Bronchial epithelial cell (primary cell): Measurements from ENCODE around the gene DGCR6L. TPM values are rescaled to one million over a fixed set of nuclear protein-coding genes. Genes with fewer than 3 reads are reported as not detected.
"Not testable (repeated sequence)": the region's sequence is repeated elsewhere in the genome, so short reads cannot be mapped to it uniquely, and the experiment has no call there.

Experiments
- DNase-seq: peaks from one replicate; pipeline ENCODE4 v3.0.0-alpha.2; 2010; ENCODE audit warnings: low read depth
- FAIRE-seq: peaks from 2 replicates; lab custom pipeline; 2011; peaks lifted over from hg19 to GRCh38; lab: Jason Lieb, UNC
- H3K27me3 ChIP-seq: 2 replicates; pipeline ENCODE4 v1.5.1; 2011; ENCODE audit warnings: low read length; ENCODE audit not compliant: control insufficient read depth, insufficient read depth
- H3K36me3 ChIP-seq: 2 replicates; pipeline ENCODE4 v1.5.1; 2011; ENCODE audit warnings: low read length; ENCODE audit not compliant: control insufficient read depth, insufficient read depth
- H3K4me3 ChIP-seq: 2 replicates; pipeline ENCODE4 v1.5.1; 2011; ENCODE audit warnings: mild to moderate bottlenecking, low read depth, low read length, control low read depth
- CTCF ChIP-seq: IDR thresholded peaks from 2 replicates; pipeline ENCODE4 v1.5.1; 2011; ENCODE audit warnings: mild to moderate bottlenecking, moderate library complexity, low read length, control low read depth, inconsistent platforms; ENCODE audit not compliant: insufficient read depth, severe bottlenecking
- total RNA-seq: library from RNA; depleted of rRNA; stranded (reverse); fragments of >200 nt; gene quantifications from 2 replicates; pipeline ENCODE4 v1.2.1, GENCODE V29; 2014

Gene DGCR6L
- total RNA-seq, 1 donor from 2014 or later = 27.4 TPM

GRCh38 chr22:20307448-20308447 is 12.1 kb downstream of the DGCR6L start:
- not testable (repeated sequence) for H3K36me3 ChIP-seq, DNase-seq, H3K27me3 ChIP-seq, H3K4me3 ChIP-seq
- FAIRE-seq = peak; percentile 99

DNA sequence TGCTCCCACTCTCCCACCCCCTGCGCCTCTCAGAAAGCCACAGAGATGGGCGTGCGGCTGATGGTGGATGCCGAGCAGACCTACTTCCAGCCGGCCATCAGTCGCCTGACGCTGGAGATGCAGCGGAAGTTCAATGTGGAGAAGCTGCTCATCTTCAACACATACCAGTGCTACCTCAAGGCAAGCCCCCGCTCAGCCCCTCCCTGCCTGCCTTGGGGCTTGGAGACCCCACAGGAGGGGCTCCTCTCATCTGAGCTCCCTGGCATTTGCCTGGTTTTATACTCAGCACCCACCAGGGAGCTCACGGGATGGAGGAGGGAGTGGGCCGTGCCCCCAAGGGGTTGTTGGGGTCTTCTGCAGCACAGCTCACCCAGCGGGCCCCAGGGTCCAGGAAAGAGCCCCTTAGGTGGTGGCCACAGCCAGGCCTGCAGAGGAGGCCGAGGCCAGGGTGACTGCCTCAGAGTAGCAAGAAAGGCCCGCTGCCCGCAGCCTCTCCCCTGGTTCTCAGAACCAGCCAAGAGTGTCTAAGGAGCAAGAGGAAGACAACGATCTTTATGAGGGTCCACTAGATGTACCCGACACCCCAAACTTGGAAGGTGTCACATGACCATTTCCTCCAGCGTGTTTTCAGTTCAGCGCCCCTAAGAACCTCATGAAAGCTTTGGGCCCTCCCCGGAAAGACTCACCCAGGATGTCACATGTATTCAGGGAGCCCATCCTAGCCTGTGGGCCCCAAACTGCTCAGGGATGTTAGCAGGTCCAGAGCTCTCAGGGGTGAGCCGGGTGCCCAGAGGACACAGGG is 13.0 kb downstream of the DGCR6L start:
- DNase-seq, H3K36me3 ChIP-seq, H3K4me3 ChIP-seq, H3K27me3 ChIP-seq: not testable (repeated sequence)
- FAIRE-seq = peak; percentile 91

- no peak for DNase-seq
- H3K36me3 ChIP-seq = no peaks in the 10 kb centered on the region
- FAIRE-seq = peak; percentile 62
- H3K4me3 ChIP-seq = no peak overlapping the region
- no peak for TF ChIP-seq CTCF
- no peaks in the 10 kb centered on the region for H3K27me3 ChIP-seq
These were observed 13.8 kb downstream of the DGCR6L start for GRCh38 chr22:20305894-20306645.

DNA sequence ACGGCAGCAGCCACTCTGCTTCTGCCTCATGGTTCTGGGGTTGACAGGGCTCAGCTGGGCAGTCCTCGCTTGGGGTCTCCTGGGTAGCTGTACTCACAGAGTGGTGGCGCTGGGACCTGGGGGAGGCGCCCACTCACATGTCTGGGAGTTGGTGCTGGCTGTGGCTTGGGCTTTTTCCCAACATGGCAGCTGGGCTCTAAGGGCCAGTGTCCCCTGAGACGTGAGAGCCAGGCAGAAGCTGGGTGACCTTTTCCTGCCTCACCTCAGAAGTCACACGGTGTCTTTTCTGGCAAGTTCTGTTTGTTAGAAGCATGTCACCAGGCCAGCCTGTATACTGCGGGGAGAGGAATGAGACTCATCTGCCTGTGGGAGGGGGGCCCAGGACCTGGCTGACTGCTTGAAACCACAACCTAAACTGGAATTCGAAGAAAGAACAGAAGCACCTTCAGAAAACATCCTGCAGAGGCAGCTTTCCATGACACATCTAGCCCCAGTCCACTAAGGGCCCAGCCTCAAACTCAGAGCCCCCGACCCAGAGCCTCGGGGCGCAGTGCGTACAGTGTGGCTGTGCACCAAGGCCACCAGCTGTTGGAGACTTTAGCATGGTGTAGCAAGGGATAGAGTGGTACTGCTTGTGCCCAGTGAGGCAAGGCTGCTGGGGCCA is 14.5 kb downstream of the DGCR6L start:
- not testable (repeated sequence) for H3K27me3 ChIP-seq, H3K36me3 ChIP-seq, H3K4me3 ChIP-seq, DNase-seq, FAIRE-seq

DNA sequence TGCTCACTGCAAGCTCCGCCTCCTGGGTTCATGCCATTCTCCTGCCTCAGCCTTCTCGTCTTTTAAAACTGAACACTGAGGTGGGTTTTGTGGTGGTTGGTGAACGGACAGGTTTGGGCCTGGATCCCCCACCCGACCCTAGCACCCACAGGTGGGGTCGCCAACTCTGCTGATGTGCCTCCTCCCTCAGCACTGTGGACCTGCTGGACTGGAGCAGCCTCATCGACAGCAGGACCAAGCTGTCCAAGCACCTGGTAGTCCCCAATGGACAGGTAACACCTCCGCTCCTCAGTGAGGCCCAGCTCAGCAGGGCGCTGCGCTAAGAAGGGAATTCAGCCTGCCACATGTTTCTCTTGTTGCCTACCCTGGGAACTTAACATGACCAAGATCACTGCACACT is 15.2 kb downstream of the DGCR6L start:
- H3K36me3 ChIP-seq = no peaks in the 10 kb centered on the region

GRCh38 chr22:20303229-20303534 is 16.7 kb downstream of the DGCR6L start:
- not testable (repeated sequence) for FAIRE-seq, H3K36me3 ChIP-seq, H3K4me3 ChIP-seq, H3K27me3 ChIP-seq, DNase-seq

More for the DNA sequence above, 15.2 kb downstream of the DGCR6L start:
- H3K4me3 ChIP-seq = no peak overlapping the region
- FAIRE-seq (peak; percentile 86), DNase-seq (no peak)
- H3K27me3 ChIP-seq = no peaks in the 10 kb centered on the region
- TF ChIP-seq CTCF = no peak

DNA sequence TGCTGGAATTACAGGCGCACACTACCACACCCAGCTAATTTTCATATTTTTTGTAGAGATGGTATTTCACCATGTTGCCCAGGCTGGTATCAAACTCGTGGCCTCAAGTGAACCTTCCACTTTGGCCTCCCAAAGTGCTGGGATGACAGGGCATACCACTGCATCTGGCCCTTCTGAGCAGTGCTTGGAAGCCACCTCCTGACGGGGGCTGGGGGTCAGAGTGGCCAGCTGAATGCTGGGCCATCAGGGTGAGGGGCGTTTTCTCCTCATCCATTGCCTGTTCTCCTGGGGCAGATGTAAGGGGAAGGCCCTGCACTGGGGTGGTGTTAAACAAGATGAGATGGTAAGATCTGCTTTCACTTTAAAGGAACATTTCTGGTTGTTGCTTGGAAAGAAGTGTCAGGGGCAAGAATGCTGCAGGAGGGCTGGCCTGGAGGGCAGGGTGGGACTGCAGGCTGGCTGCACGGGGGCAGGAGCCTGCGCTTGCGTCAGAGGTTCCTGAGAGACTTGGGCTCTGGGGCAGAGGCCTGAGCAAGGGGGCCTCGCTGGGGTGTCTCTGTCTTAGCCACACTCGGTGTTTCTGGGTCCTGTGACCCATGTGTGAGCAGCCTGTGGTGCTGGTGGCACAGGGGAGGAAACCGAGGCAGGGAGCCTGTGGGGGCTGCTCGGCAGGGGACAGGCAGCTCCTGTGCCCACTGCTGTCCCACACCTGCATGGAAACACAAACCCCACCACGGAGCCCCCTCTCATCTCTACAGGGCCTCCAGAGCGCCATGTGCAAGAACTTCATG is 17.2 kb downstream of the DGCR6L start:
- DNase-seq (no peak), FAIRE-seq (no peak)

More for the DNA sequence above, 17.2 kb downstream of the DGCR6L start:
- no peaks in the 10 kb centered on the region for H3K36me3 ChIP-seq
- H3K27me3 ChIP-seq = no peaks in the 10 kb centered on the region
- TF ChIP-seq CTCF = no peak
- no peak overlapping the region for H3K4me3 ChIP-seq
